OCI-LY7 (cell line): ENCODE data around the gene IGFLR1. TPM values are rescaled to one million over a fixed set of nuclear protein-coding genes. Genes with fewer than 3 reads are reported as not detected.

Source experiments
- BruUV-seq: library from RNA; stranded (reverse); fragments of 400-500 nt; replicated peaks from 2 replicates; lab custom pipeline; 2021; lab: Mats Ljungman, UMichigan
- CTCF ChIA-PET: fragments of 300-600 bp; sonication (Branson Sonifier 250); formaldehyde crosslinking; loops from one replicate; lab custom pipeline; 2022; ENCODE audit warnings: antibody characterized with exemption; ENCODE audit not compliant: unreplicated experiment; lab: Charles Lee
- POLR2A ChIA-PET: fragments of 300-600 bp; sonication (Branson Sonifier 250); formaldehyde crosslinking; loops from one replicate; lab custom pipeline; 2022; ENCODE audit warnings: antibody characterized with exemption; lab: Charles Lee
- DNase-seq: peaks from one replicate; pipeline ENCODE4 v3.0.0-alpha.2; 2015; ENCODE audit warnings: low spot score
- H2AFZ ChIP-seq: fragments of 200-600 bp; sonication (generic), shearing (Covaris generic); 2 replicates; pipeline ENCODE4 v1.6.1; 2014; ENCODE audit warnings: mild to moderate bottlenecking, antibody characterized with exemption, low read length, moderate library complexity
- H3K27ac ChIP-seq: fragments of 200-600 bp; sonication (generic); 2 replicates; pipeline ENCODE4 v1.5.1; 2014; ENCODE audit warnings: mixed run types, low read depth, mild to moderate bottlenecking, moderate library complexity, low read length, inconsistent platforms; ENCODE audit not compliant: poor library complexity, severe bottlenecking
- H3K36me3 ChIP-seq: fragments of 200-600 bp; sonication (generic); 2 replicates; pipeline ENCODE4 v1.6.1; 2014; ENCODE audit warnings: mild to moderate bottlenecking, antibody characterized with exemption, low read length, moderate library complexity, mixed read lengths; ENCODE audit not compliant: insufficient read depth
- H3K4me1 ChIP-seq: fragments of 200-600 bp; sonication (generic); 2 replicates; pipeline ENCODE4 v1.5.1; 2014; ENCODE audit warnings: mild to moderate bottlenecking, low read length; ENCODE audit not compliant: insufficient read depth, poor library complexity, severe bottlenecking
- H3K4me2 ChIP-seq: fragments of 200-600 bp; sonication (generic); 2 replicates; pipeline ENCODE4 v1.6.1; 2014; ENCODE audit warnings: mild to moderate bottlenecking, low read length
- H3K4me3 ChIP-seq: fragments of 200-600 bp; sonication (generic); 2 replicates; pipeline ENCODE4 v1.5.1; 2014; ENCODE audit warnings: mild to moderate bottlenecking, low read depth, low read length; ENCODE audit not compliant: poor library complexity, severe bottlenecking
- H3K79me2 ChIP-seq: fragments of 200-600 bp; sonication (generic); 2 replicates; pipeline ENCODE4 v1.6.1; 2016; ENCODE audit warnings: low read depth, mild to moderate bottlenecking, low read length, moderate library complexity, mixed read lengths; ENCODE audit not compliant: insufficient read depth
- H3K9me2 ChIP-seq: fragments of 200-600 bp; sonication (generic); 2 replicates; pipeline ENCODE4 v1.6.1; 2016; ENCODE audit warnings: mild to moderate bottlenecking, low read length, mixed read lengths; ENCODE audit not compliant: insufficient read depth
- H3K9me3 ChIP-seq: fragments of 200-600 bp; sonication (generic); 2 replicates; pipeline ENCODE4 v1.6.1; 2014; ENCODE audit warnings: mild to moderate bottlenecking, mixed run types, low read length, mixed read lengths
- H4K20me1 ChIP-seq: fragments of 200-600 bp; sonication (generic); 2 replicates; pipeline ENCODE4 v1.6.1; 2014; ENCODE audit warnings: mild to moderate bottlenecking, antibody characterized with exemption, low read length, moderate library complexity, mixed read lengths; ENCODE audit not compliant: insufficient read depth
- CTCF ChIP-seq: fragments of 200-600 bp; sonication (generic); conservative IDR thresholded peaks from 2 replicates; pipeline ENCODE4 v1.5.1; 2014; ENCODE audit warnings: mild to moderate bottlenecking, antibody characterized with exemption, low read length, moderate library complexity, mixed read lengths
- EZH2phosphoT487 ChIP-seq: fragments of 200-600 bp; sonication (generic); IDR thresholded peaks from 2 replicates; pipeline ENCODE4 v1.6.1; 2018; ENCODE audit warnings: low read depth, borderline replicate concordance, mild to moderate bottlenecking, mixed run types, antibody characterized with exemption, low read length, moderate library complexity, mixed read lengths
- intact Hi-C: fragments of 100-400 bp; cut with micrococcal nuclease; formaldehyde crosslinking; loops from one replicate; pipeline ENCODE4 v1.10.0; 2022; ENCODE audit not compliant: unreplicated experiment
- total RNA-seq, 2 experiments: library from RNA; depleted of rRNA in 1 of 2; stranded (reverse); fragments of >200 nt in 1 of 2; shearing (Covaris generic) in 1 of 2; gene quantifications; 2 replicates each; pipeline ENCODE4 v1.2.3, GENCODE V29; 2014 to 2022

IGFLR1 gene
- total RNA-seq, 2 experiments from 2014 or later = 8.5 to 18.3 TPM

GRCh38 chr19:35744430-35745327 is 2.4 kb upstream of the IGFLR1 start:
- POLR2A ChIA-PET = interaction anchor here (0.6 to 2.3 kb wide), 11 partner anchors 22 to 1397 kb away, joined by 3 to 9 read pairs (median 3); partner anchors contain the start of gene COX6B1
- peaks cover 14% of the 10 kb centered on the region; the same call in 1 of the 2 replicates for H3K79me2 ChIP-seq
- peak overlapping the region; percentile 84 for H3K4me2 ChIP-seq
- no peaks in the 10 kb centered on the region for H3K9me2 ChIP-seq
- no peaks in the 10 kb centered on the region for H3K9me3 ChIP-seq
- peaks cover 2% of the 10 kb centered on the region; the same call in 1 of the 2 replicates for H3K36me3 ChIP-seq
- H3K4me1 ChIP-seq = peaks cover 61% of the 10 kb centered on the region
- no peaks in the 10 kb centered on the region for H4K20me1 ChIP-seq
- BruUV-seq = no TSS peak
- CTCF ChIA-PET = interaction anchor here (0.6 kb wide), 1 partner anchor 53 kb away, joined by 8 read pairs; no protein-coding TSS in a partner anchor
- DNase-seq = peak; percentile 97
- H2AFZ ChIP-seq = peak overlapping the region; percentile 13; the same call in 1 of the 2 replicates
- TF ChIP-seq EZH2phosphoT487 (no peak), CTCF (peak; percentile 64)
- peak overlapping the region; percentile 86 for H3K27ac ChIP-seq
- intact Hi-C loops = loop anchor here (1.0 to 10.0 kb wide), 3 partner anchors 27 to 1310 kb away; partner anchors contain the start of genes HCST and NFKBID
- peak overlapping the region; percentile 78 for H3K4me3 ChIP-seq

- intact Hi-C loops = loop anchor here (1.0 to 10.0 kb wide), 3 partner anchors 27 to 1309 kb away; partner anchors contain the start of genes HCST and NFKBID
- POLR2A ChIA-PET = interaction anchor here (0.6 to 2.3 kb wide), 9 partner anchors 21 to 1397 kb away, joined by 3 to 9 read pairs (median 4); partner anchors contain the start of gene COX6B1
- H3K36me3 ChIP-seq = peaks cover 10% of the 10 kb centered on the region; the same call in 1 of the 2 replicates
- H3K4me3 ChIP-seq = peak overlapping the region; percentile 78
- peak overlapping the region; percentile 86 for H3K27ac ChIP-seq
- BruUV-seq = TSS peak; percentile 70
- CTCF ChIA-PET = interaction anchor here (0.6 kb wide), 1 partner anchor 53 kb away, joined by 8 read pairs; no protein-coding TSS in a partner anchor
- H3K4me1 ChIP-seq = peaks cover 59% of the 10 kb centered on the region
- peak; percentile 41 for DNase-seq
- peak overlapping the region; percentile 13; the same call in 1 of the 2 replicates for H2AFZ ChIP-seq
- H3K9me3 ChIP-seq = no peaks in the 10 kb centered on the region
- H3K4me2 ChIP-seq = peak overlapping the region; percentile 84
- TF ChIP-seq EZH2phosphoT487 = no peak
- no peak for TF ChIP-seq CTCF
- H4K20me1 ChIP-seq = no peaks in the 10 kb centered on the region
- peaks cover 14% of the 10 kb centered on the region; the same call in 1 of the 2 replicates for H3K79me2 ChIP-seq
- H3K9me2 ChIP-seq = no peaks in the 10 kb centered on the region
Observed at GRCh38 chr19:35743640-35744429, 1.6 kb upstream of the IGFLR1 start.
